HepG2 (cell line): ENCODE measurements around the gene TOP2A. TPM values are rescaled to one million over a fixed set of nuclear protein-coding genes. Genes with fewer than 3 reads are reported as not detected.

Experiments
- ATAC-seq: fragments of 200-7000 bp; cut with Tn5 transposase; 3 replicates; pipeline ENCODE4 v1.9.1; 2020; ENCODE audit warnings: mild to moderate bottlenecking, moderate library complexity
- BruUV-seq: library from RNA; stranded (reverse); fragments of 400-500 nt; replicated peaks from 2 replicates; lab custom pipeline; 2021; lab: Mats Ljungman, UMichigan
- CTCF ChIA-PET: fragments of 300-600 bp; formaldehyde crosslinking; extraction: SDS; loops from one replicate; lab custom pipeline; 2021; ENCODE audit warnings: low total read pairs, inconsistent platforms, low intra/inter-chr PET ratio; lab: Yijun Ruan, JAX
- POLR2A ChIA-PET: fragments of 350-600 bp; sonication (Branson Sonifier 250); formaldehyde crosslinking; loops from one replicate; lab custom pipeline; 2020; ENCODE audit warnings: antibody characterized with exemption, inconsistent platforms; lab: Yijun Ruan, JAX
- DNase-seq: peaks from one replicate; pipeline ENCODE4 v3.0.0-alpha.2; 2015; ENCODE audit warnings: low spot score
- FAIRE-seq: peaks from 3 replicates; lab custom pipeline; 2011; peaks lifted over from hg19 to GRCh38; lab: Jason Lieb, UNC
- H2AFZ ChIP-seq: one replicate; pipeline ENCODE4 v1.6.1; 2011; ENCODE audit warnings: low read length, inconsistent platforms
- H3K27ac ChIP-seq: fragments of 300-600 bp; 3 replicates; pipeline ENCODE4 v1.8.0; 2011; ENCODE audit warnings: mixed run types, mild to moderate bottlenecking, mixed read lengths, low read length, inconsistent platforms; ENCODE audit not compliant: insufficient read depth; ENCODE audit errors: extremely low read length
- H3K27me3 ChIP-seq, 2 experiments: fragments of 200-600 bp in 1 of 2; 2 replicates in 1 of 2; 3 replicates in 1 of 2; pipeline versions ENCODE4 v1.6.0 to v1.8.0; 2011; ENCODE audit warnings: low read length in 2 of 2, mild to moderate bottlenecking in 2 of 2, moderate library complexity in 2 of 2, inconsistent platforms in 1 of 2; ENCODE audit not compliant: insufficient read depth in 2 of 2, control insufficient read depth in 1 of 2
- H3K36me3 ChIP-seq, 2 experiments: fragments of 200-600 bp in 1 of 2; replicated peaks in 1 of 2; 2 replicates in 1 of 2; 3 replicates in 1 of 2; pipeline versions ENCODE4 v1.5.1 to v1.8.0; 2011; ENCODE audit warnings: low read length in 2 of 2, inconsistent platforms in 1 of 2; ENCODE audit not compliant: insufficient read depth in 2 of 2, control insufficient read depth in 1 of 2
- H3K4me1 ChIP-seq: 2 replicates; pipeline ENCODE4 v1.5.1; 2012; ENCODE audit warnings: low read length, inconsistent platforms; ENCODE audit not compliant: insufficient read depth
- H3K4me2 ChIP-seq: 2 replicates; pipeline ENCODE4 v1.6.0; 2011; ENCODE audit warnings: low read depth, low read length, inconsistent platforms
- H3K4me3 ChIP-seq, 3 experiments: fragments of 200-600 bp in 1 of 3; sonication (generic), shearing (Covaris generic) in 1 of 3; replicated peaks in 1 of 3; 2 replicates each; pipeline ENCODE4 v1.5.1; 2011 to 2016; ENCODE audit warnings: low read length in 3 of 3, inconsistent platforms in 2 of 3, low read depth in 2 of 3, mild to moderate bottlenecking in 2 of 3, control low read depth in 1 of 3, mixed read lengths in 1 of 3; ENCODE audit not compliant: insufficient read depth in 1 of 3
- H3K79me2 ChIP-seq: one replicate; pipeline ENCODE4 v1.6.1; 2011; ENCODE audit warnings: low read length, inconsistent platforms; ENCODE audit not compliant: insufficient read depth
- H3K9ac ChIP-seq: 2 replicates; pipeline ENCODE4 v1.6.0; 2011; ENCODE audit warnings: mild to moderate bottlenecking, low read depth, low read length, inconsistent platforms; ENCODE audit not compliant: insufficient read depth
- H3K9me3 ChIP-seq: 2 replicates; pipeline ENCODE4 v1.5.1; 2012; ENCODE audit warnings: mild to moderate bottlenecking, low read length
- H4K20me1 ChIP-seq: 2 replicates; pipeline ENCODE4 v1.6.0; 2011; ENCODE audit warnings: inconsistent platforms, mild to moderate bottlenecking, low read length, moderate library complexity; ENCODE audit not compliant: insufficient read depth
- ATF7 ChIP-seq, 2 experiments: fragments of 450-650 bp in 1 of 2; sonication (generic) in 1 of 2; formaldehyde crosslinking in 1 of 2; IDR thresholded peaks; 2 replicates each; pipeline versions ENCODE4 v1.4.0 to v1.6.1; 2016 to 2020; ENCODE audit warnings: antibody characterized with exemption in 1 of 2, mild to moderate bottlenecking in 1 of 2, missing genetic modification reagents in 1 of 2
- CEBPB ChIP-seq: IDR thresholded peaks from 2 replicates; pipeline ENCODE4 v1.6.1; 2011; ENCODE audit warnings: low read depth, low read length, improper control_type of control experiment, borderline replicate concordance
- HHEX ChIP-seq: IDR thresholded peaks from 2 replicates; pipeline ENCODE4 v1.6.1; 2016; ENCODE audit warnings: control low read depth
- SOX13 ChIP-seq, 3 experiments: fragments of 450-650 bp in 1 of 3; sonication (generic) in 1 of 3; formaldehyde crosslinking in 1 of 3; IDR thresholded peaks in 2 of 3; conservative IDR thresholded peaks in 1 of 3; 2 replicates each; pipeline versions ENCODE4 v1.5.0 to v1.6.1; 2016 to 2020; ENCODE audit warnings: antibody characterized with exemption in 1 of 3, mild to moderate bottlenecking in 1 of 3, missing compliant biosample characterization in 1 of 3, missing genetic modification reagents in 1 of 3, moderate library complexity in 1 of 3
- ZBTB46 ChIP-seq: sonication (generic); formaldehyde crosslinking; IDR thresholded peaks from 2 replicates; pipeline ENCODE4 v1.4.0; 2020; ENCODE audit warnings: mild to moderate bottlenecking, missing genetic modification reagents, borderline replicate concordance
- ZNF121 ChIP-seq: sonication (generic); formaldehyde crosslinking; IDR thresholded peaks from 2 replicates; pipeline ENCODE4 v1.5.0; 2020; ENCODE audit warnings: mild to moderate bottlenecking, missing genetic modification reagents
- ZNF33A ChIP-seq: sonication (generic); formaldehyde crosslinking; IDR thresholded peaks from 2 replicates; pipeline ENCODE4 v1.5.1; 2020; ENCODE audit warnings: missing genetic modification reagents, mild to moderate bottlenecking, moderate library complexity, borderline replicate concordance
- WGBS: methylation state at CpG from one replicate; pipeline ENCODE4 v1.1.6; 2017; ENCODE audit warnings: low lambda C conversion rate; 5-methylcytosine and 5-hydroxymethylcytosine counted together
- in situ Hi-C: cut with HindIII; loops from 2 replicates; pipeline ENCODE4 v1.10.0; 2017; ENCODE audit warnings: low pct_unique_long_range_greater_than_20kb; ENCODE audit not compliant: extremely low pct_ligation_motif_present
- intact Hi-C: fragments of 100-400 bp; cut with micrococcal nuclease; formaldehyde crosslinking; loops from one replicate; pipeline ENCODE4 v1.10.0; 2022; ENCODE audit not compliant: unreplicated experiment
- polyA plus RNA-seq, 8 experiments: library from polyadenylated mRNA; depleted of rRNA in 3 of 8; stranded (reverse) in 7 of 8; unstranded in 1 of 8; fragments of >200 nt; fragmentation: Illumina TruSeq in 4 of 8; extraction: Trizol in 4 of 8; gene quantifications; 2 replicates each; pipeline versions ENCODE4 v1.2.1 to v1.2.3, GENCODE V29; 2011 to 2016; ENCODE audit warnings: low read depth in 4 of 8, missing spikeins in 1 of 8, mixed read lengths in 1 of 8; ENCODE audit not compliant: insufficient read depth in 1 of 8
- total RNA-seq, 5 experiments: library from RNA; depleted of rRNA; stranded (reverse); fragments of >200 nt; fragmentation: Illumina TruSeq; extraction: Trizol; gene quantifications; 2 replicates each; pipeline ENCODE4 v1.2.3, GENCODE V29; 2016; ENCODE audit warnings: low read depth in 1 of 5

The TOP2A gene
- total and polyA plus RNA-seq, 2 of the 13 experiments (the other 11 are each of a cell fraction or from before 2014, with no cell fraction given), result 108 to 327 TPM

- no peak for TF ChIP-seq ZBTB46
Observed at GRCh38 chr17:40412880-40413279, 4.8 kb downstream of the TOP2A start (continued).

- Histone ChIP-seq H3K4me2 (no peak overlapping the region), H3K4me3 (no peak overlapping the region), H3K27ac (no peak overlapping the region), H3K9ac (no peak overlapping the region), H3K27me3 (no peaks in the 10 kb centered on the region), H3K4me1 (peaks cover 32% of the 10 kb centered on the region), H4K20me1 (no peaks in the 10 kb centered on the region), H3K9me3 (no peaks in the 10 kb centered on the region), H3K79me2 (peaks cover 28% of the 10 kb centered on the region), H3K36me3 (peaks cover 4 to 65% of the 10 kb centered on the region in 2 experiments), H2AFZ (no peak overlapping the region)
- CTCF ChIA-PET, result no interaction called here
- intact Hi-C loops, result no loop called here
- in situ Hi-C loops, result no loop called here
- FAIRE-seq (no peak), DNase-seq (no peak), ATAC-seq (no peak)
- POLR2A ChIA-PET, result no interaction called here
- BruUV-seq, result no TSS peak
- 97% methylated on average over 4 of the region's 4 CpGs for WGBS
- TF ChIP-seq HHEX (CRISPR knock-in tag) (no peak), ZNF121 (CRISPR knock-in tag) (peak; percentile 59; the same call in 1 of the 2 replicates), SOX13 (IDR thresholded peaks at IDR 0.05) (no peak), SOX13 (CRISPR knock-in tag; conservative IDR thresholded peaks at IDR 0.05 in 1 of 2, IDR thresholded peaks at IDR 0.05 in 1 of 2) (no peak), ZNF33A (no peak), ATF7 (IDR thresholded peaks at IDR 0.05) (peak; percentile 36; the same call in 1 of the 2 replicates), ATF7 (CRISPR knock-in tag; IDR thresholded peaks at IDR 0.05) (no peak), CEBPB (peak; percentile 19; the same call in 1 of the 2 replicates)
Observed at GRCh38 chr17:40411821-40412220, 5.9 kb downstream of the TOP2A start.
